ENCODE measurements around the gene NSUN3.

Gene NSUN3

GRCh38 chr3:94147012-94147411, 84.2 kb downstream of the NSUN3 start:
- no peak overlapping the region for H3K4me3 ChIP-seq (ENCODE audit: low read depth, low read length)
- TF ChIP-seq CTCF (IDR thresholded peaks at IDR 0.05; ENCODE audit: low read depth, low read length): no peak

- H3K4me3 ChIP-seq (ENCODE audit: low read depth, low read length): no peak overlapping the region
- TF ChIP-seq CTCF (IDR thresholded peaks at IDR 0.05; ENCODE audit: low read depth, low read length): no peak
These were observed 87.3 kb downstream of the NSUN3 start for GRCh38 chr3:94150113-94150512.

- TF ChIP-seq CTCF (IDR thresholded peaks at IDR 0.05; ENCODE audit: low read depth, low read length): no peak
- no peak overlapping the region for H3K4me3 ChIP-seq (ENCODE audit: low read depth, low read length)
These were observed 93.8 kb downstream of the NSUN3 start for GRCh38 chr3:94156626-94157025.

- H3K4me3 ChIP-seq (ENCODE audit: low read depth, low read length): no peak overlapping the region
- TF ChIP-seq CTCF (IDR thresholded peaks at IDR 0.05; ENCODE audit: low read depth, low read length): no peak
These were observed 95.7 kb downstream of the NSUN3 start for GRCh38 chr3:94158512-94158911.

- peak overlapping the region; percentile 34 for H3K4me3 ChIP-seq (ENCODE audit: low read depth, low read length)
These were observed 96.4 kb downstream of the NSUN3 start for GRCh38 chr3:94159062-94159828.

GRCh38 chr3:94162700-94163099, 99.8 kb downstream of the NSUN3 start:
- no peak overlapping the region for H3K4me3 ChIP-seq (ENCODE audit: low read depth, low read length)

More at GRCh38 chr3:94159062-94159828, 96.4 kb downstream of the NSUN3 start:
- no peak for TF ChIP-seq CTCF (IDR thresholded peaks at IDR 0.05; ENCODE audit: low read depth, low read length)

More at GRCh38 chr3:94162700-94163099, 99.8 kb downstream of the NSUN3 start:
- no peak for TF ChIP-seq CTCF (IDR thresholded peaks at IDR 0.05; ENCODE audit: low read depth, low read length)
